ENCODE measurements around the gene TMEM150B. TPM values are rescaled to one million over a fixed set of nuclear protein-coding genes. Genes with fewer than 3 reads are reported as not detected.

Gene TMEM150B
- 1.1 TPM for total RNA-seq

DNA sequence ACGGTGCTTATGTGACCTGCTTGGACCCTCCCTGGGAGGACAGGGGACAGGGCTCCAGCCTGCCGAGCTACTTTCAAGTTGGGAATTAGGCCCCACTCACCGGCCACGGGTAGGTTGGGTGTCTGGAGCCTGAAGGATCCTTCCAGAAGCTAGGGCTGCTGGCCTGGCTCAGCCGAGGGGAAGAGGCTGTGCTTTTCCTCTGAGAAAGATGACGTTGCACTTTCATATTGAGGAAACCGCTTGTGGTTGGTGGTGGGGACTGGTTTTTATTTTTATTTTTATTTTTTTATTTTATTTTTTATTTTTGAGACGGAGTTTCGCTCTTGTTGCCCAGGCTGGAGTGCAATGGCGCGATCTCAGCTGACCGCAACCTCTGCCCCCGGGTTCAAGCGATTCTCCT is at the start of gene TMEM150B:
Gene TMEM150B (minus strand): TSS at position 170 of the 400 bp plus-strand sequence. CDS start 4,305 bp downstream, outside the sequence.
- no peak for DNase-seq

DNA sequence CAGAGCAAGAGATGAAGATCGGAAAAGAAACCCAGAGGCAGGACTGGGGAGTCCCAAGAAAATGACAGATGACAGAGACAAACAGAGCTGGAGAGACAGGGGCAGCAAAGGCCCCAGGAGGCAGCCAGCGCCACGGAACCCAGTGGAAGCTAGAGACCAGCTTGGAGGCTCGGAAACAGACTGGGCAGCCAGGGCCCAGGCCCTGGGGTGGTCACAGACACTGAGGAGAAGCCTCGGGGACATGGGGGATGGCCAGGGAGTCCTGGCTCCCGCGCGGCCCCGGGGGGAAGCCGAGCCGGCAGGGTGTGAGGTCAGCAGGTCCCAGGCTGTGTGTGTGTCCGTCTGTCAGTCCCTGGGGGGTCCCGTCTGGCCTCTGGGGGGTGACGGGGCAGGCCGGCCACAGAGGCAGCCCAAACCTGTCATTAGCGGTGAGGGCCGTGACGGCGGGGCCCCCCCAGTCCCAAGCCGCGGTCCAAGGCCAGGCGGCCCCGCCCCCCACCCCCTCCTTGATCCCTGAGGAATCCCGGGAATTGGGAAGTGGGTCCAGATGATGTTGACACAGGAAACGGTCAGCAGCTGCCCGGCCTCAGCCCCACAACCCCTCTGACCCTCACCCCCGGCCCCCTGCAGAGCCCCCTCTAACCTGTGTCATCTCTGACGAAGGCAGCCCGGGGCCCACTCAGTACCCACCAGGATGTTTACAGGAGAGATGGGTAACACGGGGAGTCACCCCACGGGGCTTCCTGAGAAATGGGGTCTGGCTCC is 49.0 kb upstream of the TMEM150B start:
- DNase-seq: no peak

- DNase-seq: no peak
Observed at GRCh38 chr19:55373306-55373992, 48.3 kb upstream of the TMEM150B start.

DNA sequence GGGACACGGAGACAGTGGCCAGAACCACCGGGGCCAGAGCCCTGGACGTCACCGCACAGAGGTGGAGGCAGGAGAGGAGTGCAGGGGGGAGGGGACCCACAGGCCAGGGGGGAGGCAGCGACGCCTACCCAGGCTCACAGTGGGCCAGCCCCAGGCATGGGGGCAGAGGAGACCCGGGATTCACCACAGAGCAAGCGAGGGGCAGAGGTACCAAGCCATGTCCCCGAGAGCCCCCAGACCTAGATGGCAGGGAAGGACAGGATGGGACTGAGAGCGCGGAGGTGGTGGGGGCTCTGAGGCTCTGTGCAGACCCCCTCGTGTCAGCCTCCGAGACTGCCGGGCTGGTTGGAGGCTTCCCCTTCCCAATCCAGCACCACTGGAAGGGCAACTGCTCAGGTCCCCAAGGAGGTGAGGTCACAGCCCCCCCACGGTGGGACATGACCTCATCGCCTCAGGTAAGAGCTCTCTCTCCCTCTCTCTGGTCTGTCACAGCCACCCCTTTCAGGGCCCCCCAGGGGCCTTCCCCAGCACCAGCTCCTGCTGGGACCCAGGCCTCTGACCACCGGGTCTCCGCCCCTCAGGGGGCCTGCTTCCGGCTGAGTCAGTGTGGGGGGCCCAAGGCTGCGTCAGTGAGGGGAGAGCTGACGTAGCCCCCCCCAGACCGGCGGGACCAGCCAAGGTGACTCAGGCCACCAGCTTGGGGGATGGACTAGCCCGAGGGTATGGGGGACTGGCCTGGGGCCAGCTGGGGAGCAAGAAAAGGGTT is 47.4 kb upstream of the TMEM150B start:
- no peak for DNase-seq

DNA sequence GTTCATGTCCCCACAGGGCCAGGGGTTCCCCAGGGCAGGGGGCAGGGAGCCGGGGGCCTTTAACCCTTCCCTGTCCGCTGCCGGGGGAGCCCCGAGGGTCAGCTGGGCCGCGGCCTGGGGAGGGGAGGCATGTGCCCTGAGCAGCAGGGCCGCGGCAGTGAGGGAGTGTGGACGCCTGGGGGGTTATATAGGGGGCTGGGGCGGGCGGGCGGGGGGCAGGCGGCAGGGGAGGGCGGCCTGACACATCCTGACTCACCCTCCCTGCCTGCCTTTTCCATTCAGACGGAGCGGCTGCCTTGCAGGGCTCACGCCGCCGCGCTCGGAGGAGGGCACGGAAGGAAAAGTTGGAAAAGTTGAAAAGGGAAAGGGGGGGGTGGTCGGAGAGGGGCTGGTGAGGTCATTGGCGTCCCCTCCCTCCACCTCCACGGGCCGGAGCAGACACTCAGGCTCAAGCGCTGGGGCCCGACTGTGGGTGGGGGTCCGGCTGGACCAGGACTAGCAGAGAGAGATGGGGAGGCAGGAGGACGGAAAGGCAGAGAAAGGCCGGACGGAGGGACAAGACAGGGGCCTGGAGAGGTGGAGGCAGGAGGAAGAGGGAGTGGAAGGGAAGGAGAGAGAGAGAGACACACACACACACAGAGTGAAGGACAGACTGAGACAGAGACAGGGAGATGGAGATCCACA is 45.3 kb upstream of the TMEM150B start, which contains the start of gene IL11:
Gene IL11 (minus strand): TSS at position 159 of the 684 bp plus-strand sequence. CDS start 153 bp downstream, at position 6.
- no peak for DNase-seq

DNA sequence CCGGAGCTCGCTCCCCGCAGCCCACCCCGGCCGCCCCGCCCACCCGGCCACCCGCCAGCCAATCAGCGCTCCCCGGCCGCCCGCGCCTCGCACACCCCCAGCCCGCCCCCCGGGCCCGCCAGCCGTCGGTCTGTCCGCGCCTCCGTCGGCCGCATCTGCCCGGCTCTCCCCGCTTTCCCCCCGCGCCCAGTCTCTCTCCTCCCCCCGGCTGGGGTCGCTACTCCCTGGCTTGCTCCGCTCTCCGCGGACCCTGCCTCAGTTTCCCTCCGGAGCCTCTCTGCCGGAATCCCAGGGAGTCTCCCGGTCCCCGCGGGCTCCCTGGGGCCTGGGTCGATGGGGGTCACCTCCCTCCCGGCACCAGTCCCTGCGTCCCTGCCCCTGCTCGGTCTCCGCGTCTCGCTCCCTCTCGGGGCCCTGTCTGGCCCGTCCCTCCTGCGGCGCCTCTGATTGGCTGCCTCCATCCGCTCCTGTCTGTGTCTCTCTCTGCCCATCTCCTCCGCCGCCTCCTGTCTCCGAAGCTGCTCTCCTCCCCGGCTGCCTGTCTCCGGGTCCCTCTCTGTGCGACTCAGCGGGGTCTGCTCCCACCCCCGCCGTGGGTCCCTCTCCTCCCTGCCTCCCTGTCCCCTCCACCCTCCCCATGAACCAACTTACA is 44.6 kb upstream of the TMEM150B start:
- DNase-seq: no peak

GRCh38 chr19:55368701-55369563 is 43.8 kb upstream of the TMEM150B start:
- DNase-seq: no peak

- no peak for DNase-seq
Observed at GRCh38 chr19:55368106-55368505, 43.0 kb upstream of the TMEM150B start.

- DNase-seq: no peak
Observed at GRCh38 chr19:55366790-55367189, 41.6 kb upstream of the TMEM150B start.

- DNase-seq: no peak
Observed at GRCh38 chr19:55365964-55366363, 40.8 kb upstream of the TMEM150B start.

- DNase-seq: no peak
Observed at GRCh38 chr19:55365245-55365644, 40.1 kb upstream of the TMEM150B start.

- DNase-seq: no peak
Observed at GRCh38 chr19:55362990-55363716, 38.0 kb upstream of the TMEM150B start, which contains the start of gene GARIN5B. GARIN5B (minus strand) TSS chr19:55363260; CDS start chr19:55363066, 194 bp downstream.

DNA sequence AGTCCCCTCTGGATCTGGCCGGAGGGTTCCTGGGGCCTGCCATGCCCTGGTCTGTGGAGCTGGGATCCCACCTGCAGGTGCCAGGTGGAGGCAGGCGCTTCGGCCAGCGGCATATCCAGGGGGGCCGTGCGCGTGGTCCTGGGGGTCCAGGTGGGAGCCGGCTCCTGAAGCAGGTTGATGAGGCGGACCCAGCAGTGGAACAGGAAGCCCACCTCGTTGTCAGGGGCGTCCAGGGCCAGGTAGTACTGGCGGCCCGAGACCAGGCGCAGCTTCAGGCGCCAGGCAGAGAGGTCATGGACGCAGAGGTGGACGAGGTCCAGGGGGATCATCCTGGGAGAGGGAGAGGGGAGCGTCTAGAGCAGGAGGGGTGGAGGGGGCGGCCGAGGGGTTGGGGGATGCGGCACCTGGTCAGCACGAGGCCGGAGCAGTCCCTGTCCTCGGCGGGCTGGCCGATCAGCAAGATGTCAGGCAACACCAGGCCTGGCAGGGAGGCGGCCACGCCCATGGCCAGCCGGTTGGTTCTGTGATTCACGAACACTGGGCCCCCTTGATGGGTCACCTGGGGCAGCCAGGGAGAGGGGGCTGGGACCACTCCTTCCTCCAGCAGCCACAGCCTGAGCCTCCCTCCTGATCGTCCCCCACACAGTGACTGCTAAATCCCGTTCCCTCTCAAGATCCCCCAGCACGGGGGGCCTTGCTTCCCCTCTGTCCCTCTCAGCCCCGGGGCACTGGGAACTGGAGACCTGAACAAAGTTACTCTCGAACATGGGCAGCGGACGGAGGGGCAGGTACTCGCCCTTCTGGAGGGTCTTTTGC is 37.2 kb upstream of the TMEM150B start:
- DNase-seq: no peak

GRCh38 chr19:55360902-55361301 is 35.8 kb upstream of the TMEM150B start:
- no peak for DNase-seq

DNA sequence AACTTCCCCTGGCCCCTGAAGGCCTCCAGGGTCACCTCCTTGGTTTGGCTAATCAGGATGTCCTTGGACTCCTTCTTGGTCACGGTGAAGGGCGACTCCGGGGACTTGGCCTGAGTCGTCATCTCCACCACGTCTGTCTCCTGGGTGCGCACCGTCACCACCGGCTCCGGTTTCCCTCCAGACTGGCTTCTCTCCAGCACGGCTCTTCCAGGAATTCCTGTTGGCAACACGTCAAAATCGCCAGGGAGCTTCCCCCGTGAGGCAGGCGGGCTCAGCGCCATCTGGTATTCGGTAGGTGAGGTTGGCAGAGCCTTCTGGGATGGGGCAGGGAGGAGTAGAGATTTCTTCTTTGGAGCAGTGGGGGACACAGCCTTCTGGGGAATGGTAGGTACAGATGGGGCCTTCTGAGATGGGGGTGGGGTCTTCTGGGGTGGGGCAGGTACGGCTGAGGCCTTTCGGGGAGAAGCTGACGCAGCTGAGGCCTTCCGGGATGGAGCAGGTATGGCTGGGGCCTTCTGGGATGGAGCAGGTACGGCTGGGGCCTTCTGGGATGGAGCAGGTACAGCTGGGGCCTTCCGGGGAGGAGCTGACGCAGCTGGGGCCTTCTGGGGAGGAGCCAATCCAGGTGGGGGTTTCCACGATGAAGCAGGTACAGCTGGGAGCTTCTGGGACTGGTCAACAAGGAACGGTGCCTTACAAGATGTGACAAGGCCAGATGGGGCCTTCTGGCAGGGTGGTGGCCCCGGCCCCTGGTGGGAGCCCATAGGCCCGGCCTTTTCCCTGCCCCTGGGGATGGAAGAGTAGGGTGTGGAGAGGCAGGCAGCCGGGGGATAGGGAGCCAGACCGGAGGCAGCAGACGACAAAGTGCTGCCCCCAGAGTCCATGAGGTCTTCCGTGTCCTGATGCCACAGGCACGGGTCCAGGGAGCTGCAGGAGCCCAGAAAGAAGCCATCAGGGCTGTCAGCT is 34.1 kb upstream of the TMEM150B start:
- DNase-seq: no peak

DNA sequence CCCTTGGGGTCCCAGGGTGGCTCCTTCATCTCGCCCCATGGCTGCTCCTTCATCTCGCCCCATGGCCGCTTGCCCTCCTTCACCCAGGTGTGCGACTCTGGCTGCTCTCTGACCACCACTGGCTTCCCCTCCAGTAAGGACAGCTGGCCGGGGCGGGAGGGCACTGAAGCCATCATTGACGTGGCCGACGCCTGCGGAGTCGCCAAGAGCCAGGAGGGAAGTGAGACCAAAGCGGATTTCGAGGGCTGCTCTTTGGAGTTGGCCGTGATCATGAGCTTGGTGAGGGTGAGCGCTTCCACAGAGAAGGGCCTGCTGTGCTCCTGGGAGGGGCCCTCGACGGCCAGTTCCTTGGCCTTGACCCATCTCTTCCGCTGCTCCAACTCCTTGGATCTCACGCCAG is 33.4 kb upstream of the TMEM150B start:
- no peak for DNase-seq

- DNase-seq: no peak
Observed at GRCh38 chr19:55355213-55355821, 30.2 kb upstream of the TMEM150B start.
